CD1c-positive myeloid dendritic cell (primary cell): ENCODE data around the gene SLC25A40.
"Not testable (repeated sequence)": the region's sequence is repeated elsewhere in the genome, so short reads cannot be mapped to it uniquely, and the experiment has no call there.

Experiments used
- DNase-seq: peaks from one replicate; pipeline ENCODE4 v3.0.0-alpha.2; 2016; ENCODE audit errors: extremely low spot score

SLC25A40 gene

DNA sequence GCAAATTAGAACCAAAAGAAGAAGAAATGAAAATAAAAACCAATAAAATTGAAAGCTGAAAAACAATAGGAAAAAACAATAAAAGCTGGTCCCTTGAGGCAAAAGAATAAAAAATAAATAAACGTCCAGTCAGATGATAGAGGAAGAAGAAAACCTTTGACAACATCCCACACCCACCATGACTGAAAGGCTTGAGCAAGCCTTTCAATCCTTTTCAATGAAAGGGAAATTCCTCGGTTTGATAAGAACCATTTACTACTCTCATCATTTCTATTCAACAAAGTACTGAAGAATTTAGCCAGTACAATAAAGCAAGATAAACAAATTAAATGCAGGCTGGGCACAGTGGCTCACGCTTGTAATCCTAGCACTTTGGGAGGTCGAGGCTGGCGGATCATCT is 3.8 kb downstream of the SLC25A40 start:
- peak; percentile 55 for DNase-seq

GRCh38 chr7:87870471-87870870 is 5.7 kb downstream of the SLC25A40 start:
- no peak for DNase-seq

DNA sequence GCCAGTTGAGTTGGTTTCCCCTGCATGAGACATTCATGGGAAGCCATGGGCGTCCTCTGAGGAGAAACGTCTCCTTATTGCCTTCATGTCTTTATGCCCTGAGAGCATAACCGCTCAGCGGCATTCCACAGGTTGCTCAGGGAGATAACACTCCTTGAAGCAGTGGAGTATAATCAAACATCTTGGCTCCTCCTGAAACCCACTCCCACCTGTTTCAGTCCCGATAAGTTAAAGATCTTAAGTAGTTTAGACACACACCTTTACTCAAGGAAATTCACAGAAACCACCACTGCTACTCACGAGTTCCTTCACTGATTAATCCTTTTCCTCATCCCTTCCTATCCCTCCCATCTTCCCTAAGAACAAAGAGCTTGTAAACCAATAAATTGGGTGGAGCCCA is 9.6 kb downstream of the SLC25A40 start:
- DNase-seq, result not testable (repeated sequence)

GRCh38 chr7:87866089-87866488 is 10.1 kb downstream of the SLC25A40 start:
- DNase-seq, result no peak

DNA sequence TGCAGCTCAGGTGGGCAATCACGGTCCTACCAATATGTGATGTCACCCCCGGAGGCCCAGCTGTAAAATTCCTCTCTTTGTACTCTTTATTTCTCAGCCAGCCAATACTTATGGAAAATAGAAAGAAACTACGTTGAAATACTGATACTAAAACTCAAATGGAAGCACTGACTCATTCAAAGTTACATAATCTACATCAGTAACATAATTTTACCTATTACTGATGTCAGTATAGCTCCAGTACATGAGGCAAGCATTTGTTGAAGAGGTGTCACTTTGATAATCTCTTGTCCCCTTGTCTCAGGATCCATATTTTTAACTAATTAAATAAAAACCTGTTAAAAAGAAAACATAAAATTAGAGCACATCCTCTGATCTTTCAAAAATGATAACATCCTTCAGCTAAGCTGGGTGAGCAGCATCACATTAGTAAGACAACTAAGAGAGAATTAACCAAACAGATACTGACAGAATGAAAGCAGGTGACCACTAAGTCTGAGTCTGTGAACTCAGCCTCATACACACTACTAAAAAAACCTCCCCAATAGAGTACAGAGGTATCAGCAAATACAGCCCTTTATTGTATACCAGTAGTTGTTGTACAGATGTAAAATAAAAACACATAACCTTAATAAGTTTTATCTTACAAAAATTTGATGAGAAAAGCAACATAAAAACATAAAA is 17.6 kb downstream of the SLC25A40 start:
- DNase-seq, result peak; percentile 34

DNA sequence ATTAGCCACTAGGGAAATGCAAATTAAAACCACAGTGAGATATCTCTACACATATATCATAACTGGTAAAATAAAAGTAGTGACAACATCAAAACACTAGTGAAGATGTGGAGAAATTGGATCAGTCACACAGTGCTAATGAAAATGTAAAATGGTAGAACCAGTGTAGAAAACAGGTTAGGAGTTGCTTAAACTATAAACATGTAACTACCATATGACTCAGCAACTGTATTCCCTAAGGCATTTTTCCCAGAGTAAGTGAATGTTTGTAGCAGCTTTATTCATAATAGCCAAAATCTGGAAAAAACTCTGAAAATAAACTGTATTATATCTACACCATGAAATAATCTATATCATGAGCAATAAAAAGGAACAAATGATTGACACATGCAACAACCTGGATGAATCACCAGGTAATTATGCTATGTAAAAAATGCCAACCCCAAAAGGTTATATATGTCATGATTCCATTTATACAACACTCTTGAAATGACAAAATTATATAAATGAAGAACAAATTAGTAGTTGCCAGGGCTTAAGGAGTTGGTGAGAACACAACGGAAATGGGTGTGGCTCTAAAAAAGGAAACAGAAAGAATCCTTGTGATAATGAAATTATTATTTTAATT is 22.8 kb downstream of the SLC25A40 start:
- no peak for DNase-seq

DNA sequence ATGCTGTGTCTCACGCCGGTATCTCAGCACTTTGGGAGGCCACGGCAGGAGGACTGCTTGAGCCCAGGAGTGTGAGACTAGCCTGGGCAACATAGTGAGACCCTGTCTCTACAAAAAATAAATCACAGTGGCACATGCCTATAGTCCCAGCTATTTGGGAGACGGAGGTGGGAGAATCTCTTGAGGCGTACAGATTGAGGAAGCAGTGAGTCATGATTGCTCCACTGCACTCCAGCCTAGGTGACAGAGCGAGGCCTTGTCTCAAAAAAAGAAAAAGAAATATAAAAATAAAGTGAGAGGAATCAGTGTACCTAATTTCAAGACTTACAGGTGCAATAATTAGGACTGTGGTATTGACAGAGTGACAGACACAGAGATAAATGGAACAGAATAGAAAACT is 23.9 kb downstream of the SLC25A40 start:
- DNase-seq, result peak; percentile 59

- no peak for DNase-seq
Measured at GRCh38 chr7:87850836-87851593, 25.1 kb downstream of the SLC25A40 start.

GRCh38 chr7:87837597-87837996 is 38.6 kb downstream of the SLC25A40 start:
- no peak for DNase-seq

DNA sequence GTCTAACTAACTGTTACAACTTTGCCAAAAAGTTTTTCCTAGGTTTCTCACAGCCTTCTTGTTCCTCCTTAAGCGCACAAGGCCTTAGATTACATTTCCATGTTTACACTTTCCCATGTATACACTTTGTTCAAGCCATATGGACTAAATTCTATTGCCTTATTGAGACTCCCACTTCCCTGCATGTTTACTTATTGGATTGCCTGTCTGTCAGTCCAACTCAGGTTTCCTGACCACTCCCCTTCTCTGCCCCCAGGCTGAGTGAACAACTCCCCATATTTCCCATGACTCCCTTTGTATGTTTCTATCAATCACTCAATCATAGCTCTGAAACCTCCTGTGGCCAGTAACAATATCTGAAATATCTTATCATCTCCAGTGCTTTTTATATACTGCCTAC is 43.0 kb downstream of the SLC25A40 start:
- no peak for DNase-seq

GRCh38 chr7:87831097-87831496 is 45.1 kb downstream of the SLC25A40 start:
- no peak for DNase-seq

- not testable (repeated sequence) for DNase-seq
Measured at GRCh38 chr7:87828383-87828782, 47.8 kb downstream of the SLC25A40 start.

DNA sequence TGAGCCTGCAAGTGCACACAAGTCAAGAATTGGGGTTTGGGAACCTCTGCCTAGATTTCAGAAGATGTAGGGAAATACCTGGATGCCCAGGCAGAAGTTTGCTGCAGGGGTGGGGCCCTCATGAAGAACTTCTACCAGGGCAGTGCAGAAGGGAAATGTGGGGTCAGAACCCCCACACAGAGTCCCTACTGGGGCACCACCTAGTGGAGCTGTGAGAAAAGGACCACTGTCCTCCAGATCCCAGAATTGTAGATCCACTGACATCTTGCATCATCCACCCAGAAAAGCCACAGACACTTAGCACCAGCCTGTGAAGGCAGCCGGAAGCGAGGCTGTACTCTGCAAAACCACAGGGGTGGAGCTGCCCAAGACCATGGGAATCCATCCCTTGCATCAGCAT is 50.8 kb downstream of the SLC25A40 start:
- DNase-seq, result not testable (repeated sequence)

DNA sequence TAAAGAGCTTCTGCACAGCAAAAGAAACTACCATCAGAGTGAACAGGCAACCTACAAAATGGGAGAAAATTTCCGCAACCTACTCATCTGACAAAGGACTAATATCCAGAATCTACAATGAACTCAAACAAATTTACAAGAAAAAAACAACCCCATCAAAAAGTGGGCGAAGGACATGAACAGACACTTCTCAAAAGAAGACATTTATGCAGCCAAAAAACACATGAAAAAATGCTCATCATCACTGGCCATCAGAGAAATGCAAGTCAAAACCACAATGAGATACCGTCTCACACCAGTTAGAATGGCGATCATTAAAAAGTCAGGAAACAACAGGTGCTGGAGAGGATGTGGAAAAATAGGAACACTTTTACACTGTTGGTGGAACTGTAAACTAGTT is 54.1 kb downstream of the SLC25A40 start:
- not testable (repeated sequence) for DNase-seq

- DNase-seq, result no peak
Measured at GRCh38 chr7:87818336-87818735, 57.8 kb downstream of the SLC25A40 start.

DNA sequence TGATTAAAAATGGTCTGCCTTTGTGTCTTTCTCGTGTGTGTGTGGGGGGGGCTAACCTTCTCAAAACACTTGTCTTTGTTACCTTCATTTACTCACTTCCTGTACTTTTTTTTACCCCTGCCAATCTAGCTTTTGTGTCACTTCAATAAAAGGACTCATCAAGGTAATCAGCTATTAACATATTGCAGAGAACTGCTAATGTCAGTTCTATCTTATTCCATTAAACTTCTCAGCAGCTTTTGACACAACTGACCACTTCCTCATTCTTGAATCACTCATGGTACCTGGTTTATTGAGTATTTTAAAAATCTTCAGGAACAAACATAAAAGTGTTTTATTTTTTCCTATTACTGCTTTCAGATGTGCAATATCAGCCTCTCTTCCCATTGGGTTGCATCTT is 59.8 kb downstream of the SLC25A40 start:
- no peak for DNase-seq

GRCh38 chr7:87810726-87811125 is 65.4 kb downstream of the SLC25A40 start:
- no peak for DNase-seq

DNA sequence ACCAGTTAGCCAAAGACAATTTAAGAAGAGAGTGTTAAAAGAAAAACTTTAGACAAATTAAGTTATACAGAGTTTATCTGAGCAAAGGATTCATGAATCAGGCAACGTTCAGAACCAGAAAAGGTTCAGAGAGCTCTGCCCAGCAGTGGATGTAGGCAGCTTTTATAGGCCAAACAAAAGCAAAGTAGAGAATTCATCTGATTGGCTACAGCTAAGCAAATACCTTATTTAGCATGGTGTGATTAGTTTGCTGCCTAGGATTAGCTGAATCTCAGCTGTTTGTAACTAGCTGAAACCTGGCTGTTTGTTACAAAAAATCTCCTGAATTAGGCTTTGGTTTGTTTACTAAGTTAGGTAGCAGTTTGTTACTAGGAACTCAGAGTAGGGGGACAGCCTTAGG is 66.0 kb downstream of the SLC25A40 start:
- no peak for DNase-seq

DNA sequence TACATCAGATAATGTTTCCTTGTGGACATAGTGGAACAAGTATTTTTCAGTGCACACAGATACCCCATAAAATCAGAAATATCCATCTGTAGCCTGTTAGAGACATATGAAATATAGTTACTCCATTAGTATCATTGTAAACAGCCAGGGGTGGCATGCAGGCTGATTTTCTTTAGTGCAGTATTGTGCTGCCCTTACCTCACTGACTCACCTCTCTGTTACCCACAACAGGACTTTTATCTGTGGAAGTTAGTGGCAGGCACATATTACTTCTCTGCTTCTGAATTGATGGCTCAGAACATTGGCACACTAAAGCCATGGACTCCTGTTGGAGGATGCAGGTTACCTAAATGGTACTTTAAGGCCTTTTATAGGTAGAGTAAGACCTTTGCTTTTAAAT is 70.0 kb downstream of the SLC25A40 start:
- no peak for DNase-seq

- peak; percentile 62 for DNase-seq
Measured at GRCh38 chr7:87797798-87798403, 78.3 kb downstream of the SLC25A40 start.

GRCh38 chr7:87797395-87797794 is 78.8 kb downstream of the SLC25A40 start:
- no peak for DNase-seq

GRCh38 chr7:87785368-87785995 is 90.7 kb downstream of the SLC25A40 start:
- DNase-seq, result no peak
